IMR-90 (cell line): ENCODE data around the gene ZNF473. TPM values are rescaled to one million over a fixed set of nuclear protein-coding genes. Genes with fewer than 3 reads are reported as not detected.
"Not testable (repeated sequence)": the region's sequence is repeated elsewhere in the genome, so short reads cannot be mapped to it uniquely, and the experiment has no call there.

Source experiments
- ATAC-seq: fragments of 200-7000 bp; cut with Tn5 transposase; 2 replicates; pipeline ENCODE4 v1.9.1; 2020; ENCODE audit warnings: low read depth, mild to moderate bottlenecking, moderate library complexity
- BruUV-seq: library from RNA; stranded (reverse); fragments of 400-500 nt; replicated peaks from 2 replicates; lab custom pipeline; 2021; lab: Mats Ljungman, UMichigan
- CTCF ChIA-PET: fragments of 300-600 bp; formaldehyde crosslinking; extraction: SDS; loops from one replicate; lab custom pipeline; 2021; ENCODE audit warnings: antibody characterized with exemption; lab: Yijun Ruan, JAX
- POLR2A ChIA-PET: fragments of 300-600 bp; sonication (Branson Sonifier 250); formaldehyde crosslinking; loops from one replicate; lab custom pipeline; 2022; ENCODE audit warnings: antibody characterized with exemption; ENCODE audit not compliant: unreplicated experiment; lab: Charles Lee
- DNase-seq: peaks from one replicate; pipeline ENCODE4 v3.0.0; 2013
- H2AFZ ChIP-seq: replicated peaks from 2 replicates; pipeline ENCODE3; 2013; ENCODE audit warnings: low read length, mild to moderate bottlenecking; ENCODE audit not compliant: poor library complexity
- H2AK5ac ChIP-seq: 2 replicates; pipeline ENCODE4 v1.6.1; 2013; ENCODE audit warnings: low read depth, low read length, inconsistent platforms
- H2AK9ac ChIP-seq: replicated peaks from 2 replicates; pipeline ENCODE3; 2013; ENCODE audit warnings: mild to moderate bottlenecking, low read depth, low read length, moderate library complexity; ENCODE audit not compliant: poor library complexity
- H2BK120ac ChIP-seq: 2 replicates; pipeline ENCODE4 v1.6.1; 2013; ENCODE audit warnings: low read depth, low read length, inconsistent platforms
- H2BK15ac ChIP-seq: 3 replicates; pipeline ENCODE4 v1.6.1; 2013; ENCODE audit warnings: low read depth, low read length, inconsistent platforms
- H2BK20ac ChIP-seq: 2 replicates; pipeline ENCODE4 v1.6.1; 2013; ENCODE audit warnings: low read depth, mild to moderate bottlenecking, inconsistent platforms, low read length, moderate library complexity
- H2BK5ac ChIP-seq: 2 replicates; pipeline ENCODE4 v1.6.1; 2013; ENCODE audit warnings: mild to moderate bottlenecking, low read depth, low read length, inconsistent platforms; ENCODE audit not compliant: poor library complexity, severe bottlenecking
- H3K14ac ChIP-seq: replicated peaks from 2 replicates; pipeline ENCODE4 v1.6.1; 2013; ENCODE audit warnings: low read depth, low read length, inconsistent platforms
- H3K18ac ChIP-seq: 2 replicates; pipeline ENCODE4 v1.6.1; 2013; ENCODE audit warnings: low read depth, low read length, control low read depth
- H3K23ac ChIP-seq: 2 replicates; pipeline ENCODE4 v1.6.1; 2013; ENCODE audit warnings: low read depth, low read length, inconsistent platforms
- H3K27ac ChIP-seq: 2 replicates; pipeline ENCODE4 v1.5.1; 2013; ENCODE audit warnings: mild to moderate bottlenecking, control low read depth, low read length; ENCODE audit not compliant: insufficient read depth
- H3K27me3 ChIP-seq: 2 replicates; pipeline ENCODE4 v1.6.1; 2013; ENCODE audit warnings: low read length; ENCODE audit not compliant: control insufficient read depth, insufficient read depth
- H3K36me3 ChIP-seq: 2 replicates; pipeline ENCODE4 v1.6.1; 2013; ENCODE audit warnings: low read length, mixed read lengths; ENCODE audit not compliant: control insufficient read depth, insufficient read depth
- H3K4ac ChIP-seq: 2 replicates; pipeline ENCODE4 v1.6.1; 2013; ENCODE audit warnings: low read depth, low read length, inconsistent platforms
- H3K4me1 ChIP-seq: 2 replicates; pipeline ENCODE4 v1.6.1; 2013; ENCODE audit warnings: low read length, mixed read lengths; ENCODE audit not compliant: control insufficient read depth, insufficient read depth
- H3K4me2 ChIP-seq: 2 replicates; pipeline ENCODE4 v1.6.1; 2013; ENCODE audit warnings: low read depth, mild to moderate bottlenecking, control low read depth, low read length, moderate library complexity
- H3K4me3 ChIP-seq: 2 replicates; pipeline ENCODE4 v1.5.1; 2013; ENCODE audit warnings: low read depth, mild to moderate bottlenecking, control low read depth, low read length, moderate library complexity; ENCODE audit not compliant: insufficient read depth
- H3K56ac ChIP-seq: 2 replicates; pipeline ENCODE4 v1.6.1; 2013; ENCODE audit warnings: low read length, inconsistent platforms; ENCODE audit not compliant: insufficient read depth; ENCODE audit errors: extremely low read depth
- H3K79me1 ChIP-seq, 2 experiments: 2 replicates each; pipeline ENCODE4 v1.6.1; 2013; ENCODE audit warnings: low read length in 2 of 2, inconsistent platforms in 1 of 2, low read depth in 1 of 2
- H3K9ac ChIP-seq: 2 replicates; pipeline ENCODE4 v1.6.1; 2013; ENCODE audit warnings: low read depth, low read length, control low read depth
- H3K9me1 ChIP-seq: 2 replicates; pipeline ENCODE4 v1.6.1; 2013; ENCODE audit warnings: low read length, inconsistent platforms; ENCODE audit not compliant: insufficient read depth
- H3K9me3 ChIP-seq: 2 replicates; pipeline ENCODE4 v1.6.1; 2013; ENCODE audit warnings: low read length; ENCODE audit not compliant: control insufficient read depth, insufficient read depth
- H4K20me1 ChIP-seq: 2 replicates; pipeline ENCODE4 v1.6.1; 2013; ENCODE audit warnings: low read length, inconsistent platforms; ENCODE audit not compliant: insufficient read depth
- H4K5ac ChIP-seq: 2 replicates; pipeline ENCODE4 v1.6.1; 2013; ENCODE audit warnings: mild to moderate bottlenecking, low read depth, low read length, control low read depth
- H4K8ac ChIP-seq, 2 experiments: 2 replicates each; pipeline ENCODE4 v1.6.1; 2013; ENCODE audit warnings: low read depth in 2 of 2, low read length in 2 of 2, control low read depth in 1 of 2, inconsistent platforms in 1 of 2
- H4K91ac ChIP-seq: 2 replicates; pipeline ENCODE4 v1.6.1; 2013; ENCODE audit warnings: low read depth, low read length, inconsistent platforms; ENCODE audit not compliant: insufficient read depth
- WGBS, 2 experiments: methylation state at CpG; one replicate each; pipeline versions ENCODE4 v1.1.5 to v1.1.7; 2013; ENCODE audit warnings: missing lambda C conversion rate in 2 of 2; ENCODE audit not compliant: insufficient read length in 1 of 2; ENCODE audit errors: extremely low coverage in 2 of 2; 5-methylcytosine and 5-hydroxymethylcytosine counted together
- dilution Hi-C: fragments of 300-500 bp; cut with HindIII; formaldehyde crosslinking; loops from one replicate; pipeline ENCODE4 v1.14.3; 2018; ENCODE audit warnings: low sequenced_read_pairs; ENCODE audit not compliant: unreplicated experiment
- in situ Hi-C: fragments of 300-500 bp; cut with MboI; formaldehyde crosslinking; loops from 3 replicates; pipeline ENCODE4 v1.14.3; 2019; ENCODE audit warnings: low sequenced_read_pairs, inconsistent platforms, mixed read lengths
- intact Hi-C: fragments of 100-400 bp; cut with micrococcal nuclease; formaldehyde crosslinking; loops from 2 replicates; pipeline ENCODE4 v1.10.0; 2022
- polyA plus RNA-seq, 3 experiments: library from polyadenylated mRNA; depleted of rRNA; stranded (reverse); fragments of >200 nt; gene quantifications; 2 replicates each; pipeline ENCODE4 v1.2.3, GENCODE V29; 2012; ENCODE audit warnings: low replicate concordance in 1 of 3
- total RNA-seq: library from RNA; depleted of rRNA; stranded (reverse); fragments of >200 nt; gene quantifications from 2 replicates; pipeline ENCODE4 v1.2.3, GENCODE V29; 2012

The ZNF473 gene
- total and polyA plus RNA-seq, 2 of the 4 experiments (the other 2 are of a cell fraction), result 4.5 to 13.3 TPM

DNA sequence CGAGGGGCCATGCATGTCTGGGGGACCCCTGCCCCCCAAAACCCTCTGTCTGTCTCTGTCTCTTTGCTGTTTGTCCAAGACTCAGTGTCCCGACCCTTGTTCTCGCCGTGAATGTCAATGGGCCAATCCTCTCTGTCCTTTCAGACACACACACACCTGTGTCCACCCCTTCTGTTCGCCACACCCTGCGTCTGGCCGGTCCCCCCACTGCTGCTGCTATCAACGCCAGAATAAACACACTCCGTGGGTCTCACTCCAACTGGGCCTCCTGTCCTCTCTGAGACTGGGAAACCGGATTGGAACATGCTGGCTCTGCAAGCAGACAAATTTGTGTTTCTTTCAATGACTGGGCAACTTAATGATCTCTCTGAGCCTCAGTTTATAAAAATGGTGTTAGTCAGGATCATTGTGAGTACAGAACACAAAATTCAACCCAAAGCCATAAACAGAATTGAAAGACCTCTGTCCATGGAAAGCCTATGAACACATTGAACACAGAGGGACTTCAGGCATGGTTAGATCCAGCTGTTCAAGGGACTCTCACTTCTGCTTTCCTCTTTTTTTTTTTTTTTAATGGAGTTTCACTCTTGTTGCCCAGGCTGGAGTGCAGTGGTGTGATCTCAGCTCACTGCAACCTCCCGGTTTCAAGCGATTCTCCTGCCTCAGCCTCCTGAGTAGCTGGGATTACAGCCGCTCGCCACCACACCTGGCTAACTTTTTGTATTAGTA is 50.0 kb downstream of the ZNF473 start:
- H2AK9ac ChIP-seq, H4K8ac ChIP-seq, CTCF ChIA-PET, H3K36me3 ChIP-seq, H3K56ac ChIP-seq, H2BK20ac ChIP-seq, H3K9me3 ChIP-seq, H2AFZ ChIP-seq, dilution Hi-C loops, H3K14ac ChIP-seq, H3K4ac ChIP-seq, H3K9me1 ChIP-seq, H3K4me3 ChIP-seq, H3K79me1 ChIP-seq, in situ Hi-C loops, H3K27me3 ChIP-seq, H4K91ac ChIP-seq, ATAC-seq, H2AK5ac ChIP-seq, H2BK5ac ChIP-seq, H2BK120ac ChIP-seq, H3K27ac ChIP-seq, H4K5ac ChIP-seq, H3K9ac ChIP-seq, H3K18ac ChIP-seq, H4K20me1 ChIP-seq, H2BK15ac ChIP-seq, H3K4me2 ChIP-seq, intact Hi-C loops, DNase-seq, H3K4me1 ChIP-seq, POLR2A ChIA-PET, H3K23ac ChIP-seq, BruUV-seq: not testable (repeated sequence)
- no CpG with 5 or more reads among the region's 14 CpGs for WGBS, 2 experiments

- H3K4me2 ChIP-seq, H4K91ac ChIP-seq, CTCF ChIA-PET, ATAC-seq, H4K5ac ChIP-seq, H3K18ac ChIP-seq, intact Hi-C loops, H3K4me1 ChIP-seq, H4K20me1 ChIP-seq, H2AFZ ChIP-seq, POLR2A ChIA-PET, dilution Hi-C loops, H2BK120ac ChIP-seq, H3K79me1 ChIP-seq, H2BK15ac ChIP-seq, H3K27ac ChIP-seq, H3K9me1 ChIP-seq, DNase-seq, H3K9me3 ChIP-seq, H3K4ac ChIP-seq, H3K9ac ChIP-seq, H2BK5ac ChIP-seq, H2AK5ac ChIP-seq, H3K56ac ChIP-seq, H3K14ac ChIP-seq, H3K4me3 ChIP-seq, H4K8ac ChIP-seq, H2AK9ac ChIP-seq, BruUV-seq, H3K23ac ChIP-seq, H2BK20ac ChIP-seq, H3K27me3 ChIP-seq, in situ Hi-C loops, H3K36me3 ChIP-seq: not testable (repeated sequence)
- WGBS, 2 experiments, result no CpG with 5 or more reads among the region's 10 CpGs
These were observed 51.0 kb downstream of the ZNF473 start for GRCh38 chr19:50076581-50077355.
